Stimulated activated CD8-positive, alpha-beta memory T cell treated with anti-CD3 and anti-CD28 coated beads, Interleukin-4, amount 100 ng/mL, for 1 hour (primary cell): ENCODE results near the gene OAS3.
"Not testable (repeated sequence)": the region's sequence is repeated elsewhere in the genome, so short reads cannot be mapped to it uniquely, and the experiment has no call there.

ENCODE experiments used
- DNase-seq, 2 donors: peaks; one replicate each; pipeline ENCODE4 v3.0.0-alpha.2; 2020; ENCODE audit warnings: low read depth in 2 of 2, low spot score in 1 of 2

OAS3 gene

DNA sequence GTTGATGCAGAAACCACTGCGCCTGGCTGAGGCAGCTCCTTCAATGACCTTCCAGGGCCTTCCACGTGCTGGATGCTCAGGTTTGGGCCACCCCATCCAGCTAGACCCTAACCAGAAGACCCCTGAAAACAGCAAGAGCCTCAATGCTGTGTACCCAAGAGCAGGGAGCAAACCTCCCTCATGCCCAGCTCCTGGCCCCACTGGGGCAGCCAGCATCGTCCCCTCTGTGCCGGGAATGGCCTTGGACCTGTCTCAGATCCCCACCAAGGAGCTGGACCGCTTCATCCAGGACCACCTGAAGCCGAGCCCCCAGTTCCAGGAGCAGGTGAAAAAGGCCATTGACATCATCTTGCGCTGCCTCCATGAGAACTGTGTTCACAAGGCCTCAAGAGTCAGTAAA lies 10.5 kb downstream of the OAS3 start:
- DNase-seq: no peak

- no peak for DNase-seq
These were observed 12.4 kb downstream of the OAS3 start for GRCh38 chr12:112950701-112951100.

GRCh38 chr12:112957125-112957524 lies 18.9 kb downstream of the OAS3 start:
- not testable (repeated sequence) for DNase-seq

GRCh38 chr12:112961074-112961473 lies 22.8 kb downstream of the OAS3 start:
- DNase-seq: no peak

- no peak for DNase-seq
These were observed 23.3 kb downstream of the OAS3 start for GRCh38 chr12:112961536-112961935.

DNA sequence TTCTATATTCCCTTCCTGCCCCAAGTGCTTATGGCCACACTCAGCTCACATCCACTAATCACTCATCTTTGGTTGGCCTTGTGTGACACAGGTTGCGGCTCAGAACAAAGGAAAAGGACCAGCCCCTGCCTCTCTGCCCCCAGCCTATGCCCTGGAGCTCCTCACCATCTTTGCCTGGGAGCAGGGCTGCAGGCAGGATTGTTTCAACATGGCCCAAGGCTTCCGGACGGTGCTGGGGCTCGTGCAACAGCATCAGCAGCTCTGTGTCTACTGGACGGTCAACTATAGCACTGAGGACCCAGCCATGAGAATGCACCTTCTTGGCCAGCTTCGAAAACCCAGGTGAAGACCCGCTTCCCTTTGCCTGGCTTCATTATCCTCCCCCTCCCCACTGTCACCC lies 24.3 kb downstream of the OAS3 start:
- DNase-seq: no peak

DNA sequence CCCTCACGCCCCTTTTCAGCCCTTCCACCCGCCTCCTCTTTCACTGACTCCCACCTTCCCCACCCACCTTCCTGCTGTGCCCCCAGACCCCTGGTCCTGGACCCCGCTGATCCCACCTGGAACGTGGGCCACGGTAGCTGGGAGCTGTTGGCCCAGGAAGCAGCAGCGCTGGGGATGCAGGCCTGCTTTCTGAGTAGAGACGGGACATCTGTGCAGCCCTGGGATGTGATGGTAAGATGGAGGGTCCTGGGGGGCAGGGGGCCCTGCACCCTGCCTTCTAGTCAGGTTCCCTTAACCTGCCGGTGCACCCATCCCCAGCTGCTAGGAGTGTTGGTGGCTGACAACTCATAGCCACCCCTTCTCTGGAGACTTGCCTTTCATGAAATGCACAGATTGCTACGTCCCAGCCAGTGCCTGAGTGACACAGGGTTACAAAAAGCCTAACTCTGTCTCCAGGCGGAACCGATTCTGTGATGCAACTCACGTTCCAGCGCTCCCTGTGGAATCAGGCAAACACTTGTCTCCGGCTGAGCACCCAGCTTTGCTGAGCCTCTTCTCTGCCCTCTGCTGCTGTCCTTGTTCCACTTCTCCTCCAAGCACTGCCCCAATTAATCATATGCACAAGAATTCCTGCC lies 25.1 kb downstream of the OAS3 start:
- no peak for DNase-seq

GRCh38 chr12:112964067-112964670 lies 25.9 kb downstream of the OAS3 start:
- no peak for DNase-seq

DNA sequence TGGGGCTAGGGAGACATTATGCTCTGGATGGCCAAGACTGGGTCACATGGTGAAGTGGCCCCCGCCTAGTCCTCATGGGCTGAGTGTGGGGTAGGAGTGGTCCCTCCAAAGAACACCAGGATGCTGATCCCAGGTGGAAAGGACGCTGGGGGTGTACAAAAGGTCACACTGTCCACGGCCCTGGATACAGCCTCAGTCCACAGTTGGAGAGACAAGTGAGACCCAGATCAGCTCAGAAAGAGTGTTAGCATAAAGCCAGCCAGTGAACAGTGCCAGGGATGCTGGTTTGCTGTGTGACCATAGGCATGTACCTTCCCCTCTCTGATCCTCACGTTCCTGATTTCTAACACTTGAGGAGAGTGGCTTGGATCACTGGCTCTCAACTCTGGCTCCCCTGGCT lies 26.6 kb downstream of the OAS3 start:
- no peak for DNase-seq

DNA sequence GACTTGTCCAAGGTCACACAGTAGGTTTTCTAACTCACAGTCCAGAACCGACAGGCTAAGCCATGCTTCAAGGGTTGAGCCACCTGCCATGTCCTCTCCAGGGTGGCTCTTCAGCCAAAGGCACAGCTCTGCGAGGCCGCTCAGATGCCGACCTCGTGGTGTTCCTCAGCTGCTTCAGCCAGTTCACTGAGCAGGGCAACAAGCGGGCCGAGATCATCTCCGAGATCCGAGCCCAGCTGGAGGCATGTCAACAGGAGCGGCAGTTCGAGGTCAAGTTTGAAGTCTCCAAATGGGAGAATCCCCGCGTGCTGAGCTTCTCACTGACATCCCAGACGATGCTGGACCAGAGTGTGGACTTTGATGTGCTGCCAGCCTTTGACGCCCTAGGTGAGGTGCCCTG lies 27.4 kb downstream of the OAS3 start:
- no peak for DNase-seq

- DNase-seq: no peak
These were observed 29.0 kb downstream of the OAS3 start for GRCh38 chr12:112967306-112967705.

- no peak for DNase-seq
These were observed 29.6 kb downstream of the OAS3 start for GRCh38 chr12:112967858-112968257.

GRCh38 chr12:112969547-112970306 lies 31.5 kb downstream of the OAS3 start:
- DNase-seq: no peak

GRCh38 chr12:112970391-112970790 lies 32.1 kb downstream of the OAS3 start:
- no peak for DNase-seq

DNA sequence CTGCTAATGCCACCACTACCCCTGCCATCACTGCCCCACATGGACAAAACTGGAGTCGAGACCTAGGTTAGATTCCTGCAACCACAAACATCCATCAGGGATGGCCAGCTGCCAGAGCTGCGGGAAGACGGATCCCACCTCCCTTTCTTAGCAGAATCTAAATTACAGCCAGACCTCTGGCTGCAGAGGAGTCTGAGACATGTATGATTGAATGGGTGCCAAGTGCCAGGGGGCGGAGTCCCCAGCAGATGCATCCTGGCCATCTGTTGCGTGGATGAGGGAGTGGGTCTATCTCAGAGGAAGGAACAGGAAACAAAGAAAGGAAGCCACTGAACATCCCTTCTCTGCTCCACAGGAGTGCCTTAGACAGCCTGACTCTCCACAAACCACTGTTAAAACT lies 33.0 kb downstream of the OAS3 start:
- no peak for DNase-seq

GRCh38 chr12:112973011-112973735 lies 34.9 kb downstream of the OAS3 start:
- no peak for DNase-seq

DNA sequence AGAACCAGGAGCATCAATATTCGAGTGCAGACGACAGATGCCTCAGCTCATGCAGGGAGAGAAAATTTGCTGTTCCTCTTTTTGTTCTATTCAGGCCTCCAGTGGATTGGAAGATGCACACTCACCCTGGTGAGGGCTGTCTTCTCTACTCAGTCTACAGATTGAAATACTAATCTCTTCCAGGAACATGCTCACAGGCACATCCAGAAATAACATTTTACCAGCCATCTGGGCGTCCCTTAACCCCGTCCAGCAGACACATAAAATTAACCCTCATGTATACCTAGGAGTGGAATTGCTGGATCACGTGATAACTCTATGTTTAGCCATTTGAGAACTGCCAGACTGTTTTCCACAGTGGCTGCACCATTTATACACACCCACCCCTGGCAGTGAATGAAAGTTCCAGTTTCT lies 35.6 kb downstream of the OAS3 start:
- no peak for DNase-seq

- no peak for DNase-seq
These were observed 36.6 kb downstream of the OAS3 start for GRCh38 chr12:112974904-112975303.

DNA sequence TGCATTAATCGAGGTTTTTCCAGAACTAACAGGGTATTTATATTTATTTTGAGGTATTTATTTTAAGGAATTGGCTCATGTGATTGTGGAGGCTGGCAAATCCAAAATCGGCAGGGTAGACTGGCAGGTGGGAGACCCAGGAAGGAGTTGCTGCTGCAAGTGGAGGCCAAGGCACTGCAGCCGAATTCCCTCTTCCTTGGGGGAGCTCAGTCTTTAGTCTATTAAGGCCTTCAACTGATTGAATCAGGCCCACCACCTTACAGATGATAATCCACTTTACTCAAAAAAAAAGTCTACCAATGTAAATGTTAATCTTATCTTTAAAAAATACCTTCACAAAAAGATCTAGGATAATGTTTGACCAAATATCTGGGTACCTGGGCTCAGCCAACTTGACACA lies 38.9 kb downstream of the OAS3 start:
- DNase-seq: no peak

- DNase-seq: no peak
These were observed 39.4 kb downstream of the OAS3 start for GRCh38 chr12:112977641-112978040.

GRCh38 chr12:112978163-112979040 lies 40.1 kb downstream of the OAS3 start, which contains the start of gene OAS2:
OAS2 (plus strand) TSS chr12:112978519; CDS start chr12:112978609, 90 bp downstream.
- DNase-seq: peak; percentile 39 to 63
